ENCODE results near the gene ADRA2B.

The ADRA2B gene

GRCh38 chr2:96110621-96111256 is 5.6 kb downstream of the ADRA2B start:
- DNase-seq (ENCODE audit: extremely low spot score) = no peak
- ChIA-PET POLR2A (no interaction called here), CTCF (interaction anchor here (0.7 kb wide), 1 partner anchor 9 kb away, joined by 3 read pairs; no protein-coding TSS in a partner anchor)
- TF ChIP-seq L3MBTL2 (conservative IDR thresholded peaks at IDR 0.05) (no peak), TARDBP (IDR thresholded peaks at IDR 0.05) (no peak), FOXA1 (IDR thresholded peaks at IDR 0.05) (no peak), PKNOX1 (IDR thresholded peaks at IDR 0.05) (no peak), FOXK2 (IDR thresholded peaks at IDR 0.05) (no peak), FOXM1 (IDR thresholded peaks at IDR 0.05; ENCODE audit: borderline replicate concordance) (no peak), SP1 (IDR thresholded peaks at IDR 0.05) (no peak), ARNT (IDR thresholded peaks at IDR 0.05) (no peak), ELF4 (IDR thresholded peaks at IDR 0.05) (no peak), HDGF (IDR thresholded peaks at IDR 0.05; ENCODE audit: borderline replicate concordance) (no peak), CTBP1 (IDR thresholded peaks at IDR 0.05; ENCODE audit: borderline replicate concordance) (no peak), ZNF384 (IDR thresholded peaks at IDR 0.05) (no peak), NFRKB (IDR thresholded peaks at IDR 0.05) (no peak), SUZ12 (IDR thresholded peaks at IDR 0.05) (no peak), LEF1 (IDR thresholded peaks at IDR 0.05; ENCODE audit: borderline replicate concordance) (no peak), BHLHE40 (IDR thresholded peaks at IDR 0.05; ENCODE audit: borderline replicate concordance) (no peak)

GRCh38 chr2:96109931-96110511 is 6.3 kb downstream of the ADRA2B start:
- TF ChIP-seq ZNF384 (IDR thresholded peaks at IDR 0.05) = no peak
- no peak for TF ChIP-seq ARNT (IDR thresholded peaks at IDR 0.05)
- no peak for TF ChIP-seq CTBP1 (IDR thresholded peaks at IDR 0.05; ENCODE audit: borderline replicate concordance)
- no peak for TF ChIP-seq BHLHE40 (IDR thresholded peaks at IDR 0.05; ENCODE audit: borderline replicate concordance)
- CTCF ChIA-PET = interaction anchor here (0.7 kb wide), 1 partner anchor 8 kb away, joined by 3 read pairs; no protein-coding TSS in a partner anchor
- POLR2A ChIA-PET = no interaction called here
- DNase-seq (ENCODE audit: extremely low spot score) = no peak

DNA sequence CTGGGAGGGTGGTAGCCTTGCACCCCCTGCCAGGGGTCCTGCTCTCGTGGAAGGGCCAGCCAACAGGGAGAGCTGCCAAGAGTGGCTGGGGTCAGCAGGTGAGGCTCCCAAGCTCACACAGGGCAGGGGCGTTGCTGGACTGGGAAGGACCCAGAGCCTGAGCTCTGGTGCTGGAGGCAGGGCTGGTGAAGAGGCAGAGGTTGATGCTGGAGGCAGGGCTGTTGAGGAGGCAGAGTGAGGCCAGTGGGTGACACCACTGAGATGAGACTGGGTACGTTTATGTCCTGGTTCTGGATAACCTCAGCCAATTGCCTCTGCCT is 7.0 kb downstream of the ADRA2B start:
- ChIA-PET CTCF (interaction anchor here (1.2 to 1.6 kb wide), 2 partner anchors 87 to 117 kb away, joined by 3 to 4 read pairs; no protein-coding TSS in a partner anchor), POLR2A (no interaction called here)
- TF ChIP-seq LEF1 (IDR thresholded peaks at IDR 0.05; ENCODE audit: borderline replicate concordance) (no peak), PKNOX1 (IDR thresholded peaks at IDR 0.05) (no peak), ELF4 (IDR thresholded peaks at IDR 0.05) (no peak), SP1 (IDR thresholded peaks at IDR 0.05) (no peak), SUZ12 (IDR thresholded peaks at IDR 0.05) (no peak), FOXA1 (IDR thresholded peaks at IDR 0.05) (no peak), L3MBTL2 (conservative IDR thresholded peaks at IDR 0.05) (no peak), HDGF (IDR thresholded peaks at IDR 0.05; ENCODE audit: borderline replicate concordance) (no peak), FOXM1 (IDR thresholded peaks at IDR 0.05; ENCODE audit: borderline replicate concordance) (no peak), BHLHE40 (IDR thresholded peaks at IDR 0.05; ENCODE audit: borderline replicate concordance) (no peak), ARNT (IDR thresholded peaks at IDR 0.05) (no peak), ZNF384 (IDR thresholded peaks at IDR 0.05) (no peak), NFRKB (IDR thresholded peaks at IDR 0.05) (no peak), FOXK2 (IDR thresholded peaks at IDR 0.05) (no peak), CTBP1 (IDR thresholded peaks at IDR 0.05; ENCODE audit: borderline replicate concordance) (no peak)
- no peak for DNase-seq (ENCODE audit: extremely low spot score)

DNA sequence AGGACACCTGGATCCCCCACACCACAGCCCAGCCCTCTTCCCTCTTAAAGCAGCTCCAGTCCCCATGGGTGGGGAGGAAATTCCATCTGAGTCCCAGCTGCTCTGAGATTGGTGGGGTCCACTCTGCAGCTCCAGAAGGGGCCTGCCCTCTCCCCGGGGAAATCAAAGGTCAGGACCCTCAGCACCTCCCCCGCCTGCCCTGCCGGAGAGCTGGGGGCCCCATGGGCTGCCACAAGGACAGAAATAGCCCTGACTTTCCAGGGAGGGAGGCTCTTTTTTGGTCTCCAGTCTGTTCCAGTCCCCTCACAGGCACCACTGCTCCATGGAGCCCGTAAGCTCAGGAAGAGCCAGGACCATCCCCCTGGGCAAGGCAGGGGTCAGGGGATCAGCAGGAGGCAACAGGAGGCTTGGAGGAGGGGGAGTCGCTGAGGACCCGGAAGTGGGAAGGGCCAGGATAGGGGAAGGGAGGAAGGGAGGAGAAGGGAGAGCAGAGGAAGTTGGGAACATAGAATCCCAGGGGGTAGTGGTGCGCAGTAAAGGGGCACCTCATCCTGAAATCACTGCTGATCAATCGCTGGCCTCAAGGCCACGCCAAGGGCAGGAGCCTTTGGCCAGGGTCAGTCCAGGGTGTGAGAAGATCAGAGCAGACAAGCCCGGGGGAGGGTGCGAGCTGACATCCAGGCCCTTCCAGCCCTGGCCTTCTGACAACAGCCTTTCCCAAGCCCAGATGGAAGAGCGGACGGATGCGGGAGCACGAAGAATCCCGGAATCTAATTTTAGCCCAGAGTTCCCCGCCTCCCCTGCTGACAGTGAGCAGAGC is 7.6 kb downstream of the ADRA2B start:
- CTCF ChIA-PET = interaction anchor here (0.8 to 1.6 kb wide), 3 partner anchors 8 to 116 kb away, joined by 3 to 5 read pairs (median 4); no protein-coding TSS in a partner anchor
- DNase-seq (ENCODE audit: extremely low spot score) = no peak
- POLR2A ChIA-PET = no interaction called here
- TF ChIP-seq NFRKB (IDR thresholded peaks at IDR 0.05) (no peak), FOXK2 (IDR thresholded peaks at IDR 0.05) (no peak), PKNOX1 (IDR thresholded peaks at IDR 0.05) (no peak), SP1 (IDR thresholded peaks at IDR 0.05) (no peak), ZNF384 (IDR thresholded peaks at IDR 0.05) (no peak), FOXA1 (IDR thresholded peaks at IDR 0.05) (no peak), HDGF (IDR thresholded peaks at IDR 0.05; ENCODE audit: borderline replicate concordance) (no peak), L3MBTL2 (conservative IDR thresholded peaks at IDR 0.05) (no peak), ARNT (IDR thresholded peaks at IDR 0.05) (no peak), ELF4 (IDR thresholded peaks at IDR 0.05) (no peak), CTBP1 (IDR thresholded peaks at IDR 0.05; ENCODE audit: borderline replicate concordance) (no peak), FOXM1 (IDR thresholded peaks at IDR 0.05; ENCODE audit: borderline replicate concordance) (no peak), TARDBP (IDR thresholded peaks at IDR 0.05) (no peak), BHLHE40 (IDR thresholded peaks at IDR 0.05; ENCODE audit: borderline replicate concordance) (no peak), LEF1 (IDR thresholded peaks at IDR 0.05; ENCODE audit: borderline replicate concordance) (no peak), SUZ12 (IDR thresholded peaks at IDR 0.05) (no peak)

- no peak for TF ChIP-seq FOXM1 (IDR thresholded peaks at IDR 0.05; ENCODE audit: borderline replicate concordance)
- no peak for TF ChIP-seq SP1 (IDR thresholded peaks at IDR 0.05)
- no peak for TF ChIP-seq SUZ12 (IDR thresholded peaks at IDR 0.05)
- ChIA-PET CTCF (interaction anchor here (0.8 to 1.6 kb wide), 3 partner anchors 9 to 116 kb away, joined by 3 to 5 read pairs (median 4); no protein-coding TSS in a partner anchor), POLR2A (no interaction called here)
- no peak for DNase-seq (ENCODE audit: extremely low spot score)
Observed at GRCh38 chr2:96108151-96108540, 8.2 kb downstream of the ADRA2B start.

All from HEK293T (cell line).